ENCODE data around the gene MCF2L. TPM values are rescaled to one million over a fixed set of nuclear protein-coding genes. Genes with fewer than 3 reads are reported as not detected.

The MCF2L gene
- polyA plus RNA-seq, 3 donors = 34.8 to 43.4 (median 35.8) TPM

GRCh38 chr13:112962396-112962795 is 6.6 kb upstream of the MCF2L start:
- DNase-seq = no peak

- DNase-seq = no peak
These were observed 5.9 kb upstream of the MCF2L start for GRCh38 chr13:112962911-112963625.

GRCh38 chr13:112963641-112964040 is 5.4 kb upstream of the MCF2L start:
- no peak for DNase-seq

- DNase-seq = no peak
These were observed 4.0 kb upstream of the MCF2L start for GRCh38 chr13:112964971-112965492.

- DNase-seq = no peak
These were observed 3.4 kb upstream of the MCF2L start for GRCh38 chr13:112965573-112966115.

- no peak for DNase-seq
These were observed 2.2 kb upstream of the MCF2L start for GRCh38 chr13:112966776-112967175.

- DNase-seq = no peak
These were observed 1.2 kb upstream of the MCF2L start for GRCh38 chr13:112967686-112968379.

GRCh38 chr13:112968380-112968909 is 569 bp upstream of the MCF2L start:
- no peak for DNase-seq

GRCh38 chr13:112969692-112970338 is 801 bp downstream of the MCF2L start:
- DNase-seq = no peak

GRCh38 chr13:112970552-112971287 is 1.7 kb downstream of the MCF2L start:
- no peak for DNase-seq

GRCh38 chr13:112971288-112971643 is 2.3 kb downstream of the MCF2L start:
- DNase-seq = no peak

- no peak for DNase-seq
These were observed 3.2 kb downstream of the MCF2L start for GRCh38 chr13:112972258-112972657.

- DNase-seq = no peak
These were observed 4.0 kb downstream of the MCF2L start for GRCh38 chr13:112972867-112973576.

- no peak for DNase-seq
These were observed 4.5 kb downstream of the MCF2L start for GRCh38 chr13:112973577-112973951.

GRCh38 chr13:112974125-112974524 is 5.1 kb downstream of the MCF2L start:
- no peak for DNase-seq

- DNase-seq = no peak
These were observed 5.7 kb downstream of the MCF2L start for GRCh38 chr13:112974671-112975070.

- no peak for DNase-seq
These were observed 6.5 kb downstream of the MCF2L start for GRCh38 chr13:112975401-112975939.

GRCh38 chr13:112976526-112976925 is 7.5 kb downstream of the MCF2L start:
- no peak for DNase-seq

GRCh38 chr13:112977091-112977490 is 8.1 kb downstream of the MCF2L start:
- no peak for DNase-seq

- DNase-seq = no peak
These were observed 8.5 kb downstream of the MCF2L start for GRCh38 chr13:112977525-112977924.

All from renal pelvis (tissue), 4 donors.